Small intestine (tissue), 7 donors: ENCODE results near the gene DLG4. TPM values are rescaled to one million over a fixed set of nuclear protein-coding genes. Genes with fewer than 3 reads are reported as not detected.

ENCODE experiments used
- DNase-seq, 2 donors: peaks; one replicate each; pipeline versions ENCODE4 v3.0.0 to v3.0.0-alpha.2; 2013
- FAIRE-seq: peaks from 2 replicates; lab custom pipeline; 2012; peaks lifted over from hg19 to GRCh38; lab: Jason Lieb, UNC
- H3K27ac ChIP-seq, 3 donors: one replicate each; pipeline ENCODE4 v1.5.1; 2013; ENCODE audit warnings: low read length in 2 of 3, mild to moderate bottlenecking in 2 of 3, control low read depth in 1 of 3, inconsistent platforms in 1 of 3, low read depth in 1 of 3, moderate library complexity in 1 of 3
- H3K27me3 ChIP-seq, 3 donors: one replicate each; pipeline ENCODE4 v1.6.1; 2013; ENCODE audit warnings: low read length in 3 of 3, inconsistent platforms in 1 of 3; ENCODE audit not compliant: control insufficient read depth in 3 of 3, insufficient read depth in 3 of 3
- H3K36me3 ChIP-seq, 3 donors: one replicate each; pipeline ENCODE4 v1.6.1; 2013; ENCODE audit warnings: low read length in 3 of 3, inconsistent platforms in 1 of 3, low read depth in 1 of 3, mild to moderate bottlenecking in 1 of 3, moderate library complexity in 1 of 3; ENCODE audit not compliant: control insufficient read depth in 3 of 3, insufficient read depth in 2 of 3
- H3K4me1 ChIP-seq, 3 donors: one replicate each; pipeline ENCODE4 v1.6.1; 2013; ENCODE audit warnings: low read length in 2 of 3, inconsistent platforms in 1 of 3, low read depth in 1 of 3, mild to moderate bottlenecking in 1 of 3, moderate library complexity in 1 of 3; ENCODE audit not compliant: control insufficient read depth in 3 of 3, insufficient read depth in 2 of 3
- H3K4me3 ChIP-seq, 3 donors: one replicate each; pipeline ENCODE4 v1.5.1; 2013; ENCODE audit warnings: low read length in 3 of 3, control low read depth in 1 of 3, inconsistent platforms in 1 of 3, low read depth in 1 of 3, mild to moderate bottlenecking in 1 of 3, moderate library complexity in 1 of 3
- H3K9me3 ChIP-seq, 2 donors: one replicate each; pipeline ENCODE4 v1.6.1; 2013; ENCODE audit warnings: low read depth in 1 of 2, low read length in 1 of 2; ENCODE audit not compliant: control insufficient read depth in 2 of 2, insufficient read depth in 1 of 2
- WGBS, 3 donors: extraction: QIAGEN DNeasy Blood & Tissue Kit; methylation state at CpG; one replicate each; pipeline ENCODE4 v1.1.7; 2013; 5-methylcytosine and 5-hydroxymethylcytosine counted together
- polyA plus RNA-seq, 4 donors: library from polyadenylated mRNA; stranded (reverse) in 3 of 4; unstranded in 1 of 4; fragments of 200-250 nt in 3 of 4; fragments of 120-200 nt in 1 of 4; gene quantifications; one replicate each; pipeline versions ENCODE4 v1.2.1 to v1.2.3, GENCODE V29; 2013
- donor health status: healthy with polysubstance abuse.
- donor health status: control.
- donor health status: control.
- donor health status: Bipolar disorder and iron deficiency.
- donor health status: healthy.

Gene DLG4
- polyA plus RNA-seq, 4 donors, result 0.67 to 9.2 (median 4.2) TPM

GRCh38 chr17:7196651-7197401 is 22.8 kb downstream of the DLG4 start:
- Histone ChIP-seq H3K27me3 (no peaks in the 10 kb centered on the region), H3K4me3 (no peak overlapping the region), H3K4me1 (no peaks in the 10 kb centered on the region), H3K36me3 (peaks cover 0 to 33% (median 0%) of the 10 kb centered on the region in 3 donors), H3K27ac (no peak overlapping the region), H3K9me3 (no peaks in the 10 kb centered on the region)
- 89 to 92% (median 91%) methylated on average over 22 of the region's 22 CpGs for WGBS, 3 donors
- DNase-seq (no peak), FAIRE-seq (no peak)

GRCh38 chr17:7195971-7196370 is 23.7 kb downstream of the DLG4 start:
- Histone ChIP-seq H3K4me3 (no peak overlapping the region), H3K4me1 (no peaks in the 10 kb centered on the region), H3K36me3 (peaks cover 0 to 39% (median 0%) of the 10 kb centered on the region in 3 donors), H3K9me3 (no peaks in the 10 kb centered on the region), H3K27me3 (no peaks in the 10 kb centered on the region), H3K27ac (no peak overlapping the region)
- 91 to 93% (median 92%) methylated on average over 12 of the region's 12 CpGs for WGBS, 3 donors
- no peak for FAIRE-seq
- no peak for DNase-seq

GRCh38 chr17:7192271-7192937 is 27.2 kb downstream of the DLG4 start:
- no peak overlapping the region for H3K27ac ChIP-seq
- no peaks in the 10 kb centered on the region for H3K9me3 ChIP-seq
- no peaks in the 10 kb centered on the region for H3K27me3 ChIP-seq
- DNase-seq (no peak), FAIRE-seq (no peak)
- no peak overlapping the region for H3K4me3 ChIP-seq
- no peaks in the 10 kb centered on the region for H3K4me1 ChIP-seq
- peaks cover 0 to 48% (median 0%) of the 10 kb centered on the region in 3 donors for H3K36me3 ChIP-seq
- 78 to 82% (median 79%) methylated on average over 11 to 12 of the region's 12 CpGs for WGBS, 3 donors

- WGBS, 3 donors, result 75 to 76% (median 75%) methylated on average over 26 of the region's 26 CpGs
- H3K9me3 ChIP-seq, result no peaks in the 10 kb centered on the region
- H3K4me1 ChIP-seq, result no peaks in the 10 kb centered on the region
- no peak overlapping the region for H3K4me3 ChIP-seq
- no peaks in the 10 kb centered on the region for H3K27me3 ChIP-seq
- FAIRE-seq (no peak), DNase-seq (peak; percentile 42 to 58)
- peaks cover 0 to 45% (median 0%) of the 10 kb centered on the region in 3 donors for H3K36me3 ChIP-seq
- no peak overlapping the region for H3K27ac ChIP-seq
These were observed 27.9 kb downstream of the DLG4 start for GRCh38 chr17:7191571-7192270.

- Histone ChIP-seq H3K27ac (no peak overlapping the region), H3K36me3 (peaks cover 0 to 41% (median 0%) of the 10 kb centered on the region in 3 donors), H3K4me1 (no peaks in the 10 kb centered on the region), H3K27me3 (no peaks in the 10 kb centered on the region), H3K4me3 (no peak overlapping the region), H3K9me3 (no peaks in the 10 kb centered on the region)
- no peak for FAIRE-seq
- no peak for DNase-seq
- 93 to 94% (median 93%) methylated on average over 10 to 12 of the region's 12 CpGs for WGBS, 3 donors
These were observed 28.6 kb downstream of the DLG4 start for GRCh38 chr17:7191069-7191468.

- H3K9me3 ChIP-seq, result no peaks in the 10 kb centered on the region
- H3K4me3 ChIP-seq, result no peak overlapping the region
- H3K27me3 ChIP-seq, result no peaks in the 10 kb centered on the region
- H3K36me3 ChIP-seq, result peaks cover 0 to 34% (median 0%) of the 10 kb centered on the region in 3 donors
- 88 to 91% (median 90%) methylated on average over 14 of the region's 14 CpGs for WGBS, 3 donors
- FAIRE-seq, result no peak
- H3K4me1 ChIP-seq, result no peaks in the 10 kb centered on the region
- DNase-seq, result no peak
- H3K27ac ChIP-seq, result no peak overlapping the region
These were observed 29.2 kb downstream of the DLG4 start for GRCh38 chr17:7190276-7190917.

GRCh38 chr17:7186241-7186640 is 33.4 kb downstream of the DLG4 start:
- Histone ChIP-seq H3K27me3 (no peaks in the 10 kb centered on the region), H3K36me3 (peaks cover 0 to 12% (median 0%) of the 10 kb centered on the region in 3 donors), H3K27ac (no peak overlapping the region), H3K4me1 (peaks cover 0 to 8% (median 0%) of the 10 kb centered on the region in 3 donors), H3K4me3 (no peak overlapping the region), H3K9me3 (no peaks in the 10 kb centered on the region)
- FAIRE-seq, result no peak
- 50 to 57% (median 51%) methylated on average over 7 of the region's 7 CpGs for WGBS, 3 donors
- DNase-seq, result no peak

GRCh38 chr17:7184647-7185046 is 35.0 kb downstream of the DLG4 start:
- FAIRE-seq, result no peak
- H3K27ac ChIP-seq, result no peak overlapping the region
- H3K36me3 ChIP-seq, result peaks cover 0 to 3% (median 0%) of the 10 kb centered on the region in 3 donors
- 80 to 88% (median 87%) methylated on average over 6 of the region's 6 CpGs for WGBS, 3 donors
- no peaks in the 10 kb centered on the region for H3K27me3 ChIP-seq
- no peak overlapping the region for H3K4me3 ChIP-seq
- H3K9me3 ChIP-seq, result no peaks in the 10 kb centered on the region
- DNase-seq, result no peak
- H3K4me1 ChIP-seq, result peaks cover 0 to 8% (median 0%) of the 10 kb centered on the region in 3 donors
